GM19395 (cell line): ENCODE data around the gene DIP2B.

ENCODE experiments used
- ATAC-seq: cut with Tn5 transposase; IDR thresholded peaks from one replicate; pipeline ENCODE4 v1.9.1; 2021; ENCODE audit warnings: mild to moderate bottlenecking, moderate library complexity; ENCODE audit not compliant: unreplicated experiment

Gene DIP2B

DNA sequence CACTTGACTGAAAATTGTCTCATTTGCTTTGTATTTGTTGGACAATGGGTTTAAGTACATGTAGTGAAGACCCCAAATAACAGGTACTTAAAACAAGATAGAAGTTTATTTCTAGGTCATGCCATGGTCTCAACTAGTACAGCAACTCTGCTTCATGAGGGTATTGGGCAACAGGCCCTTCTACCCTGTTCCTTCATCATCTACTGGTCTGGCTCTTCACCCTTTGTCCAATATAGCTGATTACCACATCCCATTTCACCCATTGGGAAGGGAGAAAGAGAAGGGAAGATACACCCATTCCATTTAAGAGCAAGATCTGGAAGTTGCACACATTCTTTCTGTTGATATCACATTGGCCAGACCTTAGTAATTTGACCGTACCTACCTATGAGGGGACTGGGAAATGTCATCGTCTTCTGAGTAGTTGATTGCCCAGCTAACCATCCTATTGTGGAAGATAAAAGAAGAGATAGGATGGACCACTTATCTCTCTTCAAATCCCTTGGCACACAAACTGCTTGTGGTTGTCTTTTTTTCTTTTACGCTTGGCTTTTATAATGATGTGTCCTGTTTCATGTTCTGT, 104.6 kb downstream of the DIP2B start:
- no peak for ATAC-seq

- ATAC-seq, result no peak
Observed at GRCh38 chr12:50610171-50610570, 105.4 kb downstream of the DIP2B start.

DNA sequence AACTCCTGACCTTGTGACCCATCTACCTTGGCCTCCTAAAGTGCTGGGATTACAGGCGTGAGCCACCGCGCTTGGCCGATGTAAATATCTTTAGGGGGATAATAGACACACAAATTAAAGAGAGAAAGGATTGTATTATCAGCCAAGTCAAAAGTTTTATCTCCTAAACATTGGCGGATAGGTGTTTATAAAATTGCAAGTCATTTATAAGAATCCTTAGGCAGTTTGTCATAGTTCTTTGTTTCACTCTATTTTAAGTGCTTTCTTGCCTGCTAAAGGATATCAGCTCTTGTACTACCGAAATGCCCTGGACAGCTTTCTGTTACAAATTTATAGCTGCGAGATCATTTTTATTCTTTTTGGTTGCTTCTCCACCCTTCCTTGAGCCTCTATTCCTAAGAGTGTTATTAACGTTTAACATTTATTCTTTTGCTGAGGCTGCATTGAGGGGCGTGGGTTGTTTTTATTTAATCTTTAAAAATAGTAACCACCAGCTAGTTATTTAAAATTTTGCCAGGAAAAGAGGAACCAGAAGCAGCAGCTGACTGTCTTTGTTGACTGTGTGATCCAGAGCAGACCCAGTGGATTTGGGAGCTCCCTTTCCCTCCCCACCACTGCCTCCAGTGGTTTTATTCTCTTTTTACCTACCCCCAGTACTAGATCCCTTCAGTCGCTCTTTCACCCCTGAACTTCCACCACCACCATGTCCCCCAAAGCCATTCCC, 106.4 kb downstream of the DIP2B start:
- no peak for ATAC-seq

GRCh38 chr12:50612882-50613281, 108.1 kb downstream of the DIP2B start:
- no peak for ATAC-seq

GRCh38 chr12:50613463-50613862, 108.7 kb downstream of the DIP2B start:
- ATAC-seq, result no peak

DNA sequence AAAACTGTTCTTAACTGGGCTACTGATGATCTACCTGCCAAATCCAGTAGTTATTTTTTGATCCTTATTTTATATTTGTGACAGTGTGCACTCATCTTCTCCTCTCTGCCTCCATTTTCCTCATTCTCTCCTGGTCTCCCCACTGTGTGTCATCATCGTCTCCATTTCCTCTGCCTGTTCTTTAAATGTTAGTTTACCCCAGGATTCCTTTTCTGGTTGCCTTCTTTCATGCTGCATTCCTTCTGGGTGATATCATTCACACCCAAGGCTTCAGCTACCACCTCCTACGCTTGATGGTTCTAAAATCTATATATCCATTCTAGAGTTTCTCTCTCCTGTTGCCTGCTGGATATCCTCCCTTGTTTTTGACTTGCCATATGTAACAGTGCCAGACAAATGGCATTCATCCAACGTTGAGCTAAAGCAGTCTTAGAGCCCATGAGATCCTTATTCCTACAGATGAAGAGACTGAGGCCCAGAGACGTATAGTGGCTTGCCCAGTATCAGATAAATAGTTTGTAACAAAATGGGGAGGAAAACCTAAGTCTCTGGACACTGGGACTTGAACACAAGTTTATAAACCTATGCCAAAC, 109.5 kb downstream of the DIP2B start:
- no peak for ATAC-seq

DNA sequence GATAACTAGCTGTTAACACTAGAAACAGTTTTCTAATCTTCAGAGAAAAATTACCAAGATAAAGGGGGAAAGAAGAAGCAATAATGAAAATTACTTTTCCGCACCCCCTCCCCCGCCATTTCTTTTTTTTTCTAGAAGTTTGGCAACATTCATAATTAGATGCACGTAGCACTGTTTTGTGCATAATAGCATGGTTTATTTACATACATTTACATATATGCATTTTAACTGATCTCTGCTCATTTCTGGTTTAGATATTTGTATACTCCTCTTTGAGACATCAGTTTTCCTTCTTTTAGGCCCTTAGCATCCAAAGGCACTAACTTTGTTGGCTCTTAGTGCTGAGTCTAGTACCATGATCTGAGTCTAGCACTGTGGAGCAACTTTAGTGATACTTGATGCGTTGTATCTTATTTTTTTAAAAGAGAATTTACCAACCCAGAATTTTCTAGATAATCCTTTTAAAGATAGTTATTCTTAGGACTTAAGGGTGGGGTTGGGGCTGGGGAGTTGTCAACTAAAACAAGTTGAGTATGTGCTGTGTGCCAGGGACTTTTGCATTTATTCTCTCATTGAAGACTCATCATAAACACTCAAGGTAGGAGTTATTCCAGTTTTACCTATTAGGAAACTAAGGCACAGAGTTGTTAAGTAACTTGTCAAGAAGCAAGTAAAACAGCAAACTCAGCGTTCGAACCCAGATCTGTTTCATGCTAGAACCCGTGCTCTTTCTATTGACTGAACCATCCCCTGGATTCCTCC, 110.5 kb downstream of the DIP2B start:
- ATAC-seq, result no peak

DNA sequence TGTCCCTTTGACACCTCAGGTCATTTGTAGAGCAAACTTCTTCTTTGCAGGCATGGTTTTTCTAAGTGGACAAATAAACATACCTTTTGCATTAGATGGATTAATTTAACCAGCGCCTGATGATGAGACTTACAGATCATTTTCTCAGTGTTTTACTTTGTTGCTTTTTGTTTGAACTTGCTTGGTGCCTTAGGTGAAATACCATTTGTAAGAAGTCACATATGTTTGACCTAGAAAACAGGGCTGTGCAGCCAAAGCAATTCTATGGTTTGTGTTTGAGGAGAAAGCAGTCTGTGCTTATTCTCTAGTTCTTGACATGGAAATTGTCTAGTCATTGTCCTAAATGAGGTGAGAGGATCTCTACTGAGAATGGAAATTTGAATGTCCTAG, 111.1 kb downstream of the DIP2B start:
- no peak for ATAC-seq

GRCh38 chr12:50617657-50618056, 112.9 kb downstream of the DIP2B start:
- ATAC-seq, result no peak

- no peak for ATAC-seq
Observed at GRCh38 chr12:50618864-50619609, 114.3 kb downstream of the DIP2B start.

- ATAC-seq, result no peak
Observed at GRCh38 chr12:50619610-50619958, 114.8 kb downstream of the DIP2B start.

DNA sequence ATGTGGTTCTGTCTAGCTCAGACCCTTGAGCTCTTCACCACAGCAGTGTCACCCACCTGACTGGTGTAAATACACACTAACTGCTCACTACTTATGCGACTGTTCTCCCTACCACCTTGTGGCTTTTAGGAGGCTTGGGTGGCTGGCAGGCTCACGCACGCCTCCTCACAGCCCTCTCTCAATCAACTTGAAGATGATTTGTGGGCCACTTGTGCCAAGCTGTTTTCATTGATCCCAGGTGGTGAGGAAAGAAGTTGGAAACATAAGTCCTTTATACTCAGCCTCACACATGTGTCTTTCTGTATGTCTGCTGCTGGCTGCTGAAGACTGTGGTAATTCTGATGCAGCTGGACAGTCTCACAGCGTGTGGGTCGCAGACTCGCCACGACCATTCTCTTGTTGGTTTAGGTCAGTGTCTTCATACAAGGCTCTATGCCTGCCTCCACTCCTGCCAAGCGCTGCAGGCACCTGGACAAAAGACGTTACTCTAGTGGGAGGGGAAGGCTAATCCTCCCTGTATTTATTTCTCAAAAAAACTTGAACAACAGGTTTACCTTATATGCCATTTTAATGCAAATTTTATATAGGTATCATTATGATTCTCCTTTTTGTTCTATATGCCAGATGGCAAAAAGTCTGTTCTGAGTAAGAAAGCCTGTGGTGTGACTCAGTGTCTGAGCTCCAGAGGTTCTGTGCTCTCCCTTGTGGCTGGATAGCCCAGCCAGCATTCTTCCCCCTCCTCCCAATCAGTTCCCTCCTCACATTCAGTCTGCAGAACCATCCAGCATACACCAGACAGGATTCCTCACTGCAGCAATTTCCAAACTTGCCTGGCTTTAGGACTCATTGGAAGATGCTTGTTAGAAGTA, 115.6 kb downstream of the DIP2B start:
- no peak for ATAC-seq

DNA sequence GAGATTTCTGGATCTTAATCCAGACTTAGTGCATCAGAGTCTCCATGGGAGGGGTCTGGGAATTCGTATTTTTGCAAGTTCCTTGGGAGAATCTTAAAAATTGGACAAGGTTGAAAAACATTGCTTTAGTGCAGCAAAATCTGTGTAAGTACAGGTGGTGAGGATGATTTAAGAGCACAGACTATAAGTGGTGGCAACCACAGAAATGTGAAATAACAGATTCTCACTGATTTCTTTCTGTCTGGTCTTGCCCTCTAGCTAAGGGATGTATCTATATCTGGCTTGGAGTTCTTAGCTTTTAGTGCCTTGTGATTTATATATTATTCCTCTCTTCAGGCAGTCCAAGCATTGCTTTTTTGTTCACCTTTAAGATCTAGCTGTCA, 116.2 kb downstream of the DIP2B start:
- no peak for ATAC-seq

DNA sequence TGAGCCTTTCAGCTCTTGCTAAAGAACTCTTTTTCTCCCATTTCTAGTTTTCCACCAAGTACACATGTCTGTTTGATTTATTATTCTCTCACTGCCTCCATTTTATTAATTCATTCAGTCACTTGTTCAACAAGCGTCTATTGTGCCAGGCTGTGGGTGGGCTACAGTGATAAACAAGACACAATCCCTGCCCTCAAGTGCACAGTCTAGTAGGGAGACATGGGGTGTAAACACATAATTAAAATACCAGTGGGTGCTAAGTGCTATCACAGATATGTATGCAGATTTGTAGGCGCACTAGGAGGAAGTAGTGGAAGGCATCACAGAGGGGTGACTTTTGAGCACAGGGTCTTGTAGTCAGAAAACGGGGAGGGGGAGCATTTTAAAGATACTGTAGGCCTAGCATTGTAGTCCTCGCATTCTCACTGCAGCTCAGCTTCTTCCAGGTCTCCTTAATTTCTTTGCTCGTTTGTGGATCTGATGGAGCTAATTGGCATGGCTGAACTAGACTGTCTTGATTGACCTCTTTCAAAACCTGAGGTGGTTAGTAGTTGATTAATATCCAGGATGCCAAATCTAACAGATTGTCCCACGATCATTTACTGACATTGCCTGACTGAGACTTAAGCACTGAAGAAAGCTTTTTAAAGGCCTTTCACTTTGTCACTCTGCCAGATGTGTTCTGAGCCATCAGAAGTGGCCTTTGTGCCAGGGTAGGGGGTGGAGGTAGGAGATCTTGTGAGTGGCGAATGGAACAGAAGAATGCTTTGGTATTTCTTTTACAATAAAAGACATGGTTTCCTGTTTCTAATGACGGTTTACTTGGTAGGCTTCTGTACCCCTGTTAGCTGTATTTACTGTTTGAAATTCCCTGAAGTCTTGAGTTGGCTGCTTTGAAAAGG, 116.9 kb downstream of the DIP2B start:
- no peak for ATAC-seq

DNA sequence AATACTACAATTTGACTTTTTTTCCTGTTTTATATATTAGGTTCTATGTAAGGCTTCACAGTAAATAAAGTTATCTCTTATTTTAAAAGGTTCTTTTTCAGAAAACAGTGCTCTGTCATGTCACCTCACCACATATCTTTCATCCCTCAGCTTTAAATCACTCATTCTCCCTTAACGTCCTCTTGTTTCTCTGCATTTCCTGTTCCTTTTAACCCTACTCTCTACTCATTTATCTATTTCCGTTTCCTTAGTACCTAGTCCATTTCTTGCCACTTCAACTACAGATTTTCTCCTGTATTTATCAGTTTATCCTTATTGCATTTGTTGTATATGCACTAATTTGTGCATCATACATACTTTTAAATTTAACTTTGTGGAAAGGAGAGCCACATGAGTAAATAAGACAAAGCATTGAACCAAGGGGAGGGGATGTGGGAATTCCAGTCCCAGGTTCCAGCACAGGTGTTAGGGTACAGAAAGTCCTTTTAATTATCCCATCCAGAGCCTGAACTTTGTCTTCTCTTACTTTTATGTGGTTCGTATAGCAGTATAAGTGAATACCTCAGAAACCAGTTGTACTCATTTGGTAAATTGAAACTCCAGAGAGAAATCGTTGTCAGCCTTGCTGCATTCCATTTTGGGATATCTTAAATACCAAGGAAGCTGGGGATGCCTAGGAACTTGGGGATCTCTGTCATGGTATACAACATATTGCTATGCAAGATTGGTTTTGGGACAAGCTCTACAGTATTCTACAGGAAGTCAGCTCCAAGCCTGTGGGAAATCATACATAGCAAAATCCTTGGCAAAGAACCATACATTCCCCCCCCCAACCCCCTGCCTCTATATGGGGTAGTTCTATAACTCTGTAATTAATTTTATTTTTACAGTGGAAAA, 120.5 kb downstream of the DIP2B start:
- no peak for ATAC-seq

- ATAC-seq, result no peak
Observed at GRCh38 chr12:50626026-50626425, 121.2 kb downstream of the DIP2B start.

- no peak for ATAC-seq
Observed at GRCh38 chr12:50627491-50627890, 122.7 kb downstream of the DIP2B start.

GRCh38 chr12:50628394-50628793, 123.6 kb downstream of the DIP2B start:
- no peak for ATAC-seq
